Activated CD8-positive, alpha-beta T cell treated with anti-CD3 and anti-CD28 coated beads for 36 hours (primary cell): ENCODE data around the gene FBH1. TPM values are rescaled to one million over a fixed set of nuclear protein-coding genes. Genes with fewer than 3 reads are reported as not detected.
"Not testable (repeated sequence)": the region's sequence is repeated elsewhere in the genome, so short reads cannot be mapped to it uniquely, and the experiment has no call there.

Source experiments
- ATAC-seq: fragments of 200-7000 bp; cut with Tn5 transposase; one replicate; pipeline ENCODE4 v1.10.0; 2021; ENCODE audit warnings: mild to moderate bottlenecking, moderate library complexity
- CTCF ChIA-PET: fragments of 350-600 bp; sonication (Branson Sonifier 250); formaldehyde crosslinking; loops from one replicate; lab custom pipeline; 2021; ENCODE audit warnings: antibody characterized with exemption; lab: Charles Lee
- POLR2A ChIA-PET: fragments of 350-600 bp; sonication (Branson Sonifier 250); formaldehyde crosslinking; loops from one replicate; lab custom pipeline; 2021; ENCODE audit warnings: antibody characterized with exemption; lab: Charles Lee
- DNase-seq: peaks from one replicate; pipeline ENCODE4 v3.0.0-alpha.2; 2020
- H3K27ac Mint-ChIP-seq: one replicate; pipeline ENCODE4 v1.8.0; 2021; ENCODE audit warnings: mild to moderate bottlenecking, mixed read lengths
- H3K27me3 Mint-ChIP-seq: one replicate; pipeline ENCODE4 v1.8.0; 2021; ENCODE audit warnings: mixed read lengths
- H3K36me3 Mint-ChIP-seq: one replicate; pipeline ENCODE4 v1.8.0; 2021; ENCODE audit warnings: low read depth, mixed read lengths
- H3K4me1 Mint-ChIP-seq: one replicate; pipeline ENCODE4 v1.8.0; 2021; ENCODE audit warnings: low read depth, mixed read lengths
- H3K4me3 Mint-ChIP-seq: one replicate; pipeline ENCODE4 v1.8.0; 2021; ENCODE audit warnings: mild to moderate bottlenecking, moderate library complexity, mixed read lengths
- H3K9me3 Mint-ChIP-seq: one replicate; pipeline ENCODE4 v1.8.0; 2021; ENCODE audit warnings: mixed read lengths
- CTCF ChIP-seq: fragments of 200-600 bp; IDR thresholded peaks from one replicate; pipeline ENCODE4 v1.8.0; 2022; ENCODE audit warnings: antibody characterized with exemption, mild to moderate bottlenecking
- intact Hi-C: fragments of 100-400 bp; cut with micrococcal nuclease; formaldehyde crosslinking; loops from one replicate; pipeline ENCODE4 v1.10.0; 2022
- total RNA-seq, 2 experiments: library from RNA; stranded (reverse); gene quantifications; one replicate each; pipeline ENCODE4 v1.2.3, GENCODE V29; 2021

FBH1 gene
- total RNA-seq, 2 experiments from 2014 or later: 47.2 to 51.3 TPM

- H3K27ac Mint-ChIP-seq: no peak overlapping the region
Measured at GRCh38 chr10:5945561-5946418, 55.7 kb downstream of the FBH1 start.

GRCh38 chr10:5946419-5946775, 56.4 kb downstream of the FBH1 start:
- H3K9me3 Mint-ChIP-seq, POLR2A ChIA-PET, H3K27me3 Mint-ChIP-seq, H3K4me3 Mint-ChIP-seq, H3K36me3 Mint-ChIP-seq, H3K27ac Mint-ChIP-seq, ATAC-seq, DNase-seq, H3K4me1 Mint-ChIP-seq, CTCF ChIA-PET, intact Hi-C loops: not testable (repeated sequence)

More at GRCh38 chr10:5945561-5946418, 55.7 kb downstream of the FBH1 start:
- no peaks in the 10 kb centered on the region for H3K36me3 Mint-ChIP-seq
- TF ChIP-seq CTCF: no peak
- H3K27me3 Mint-ChIP-seq: no peaks in the 10 kb centered on the region
- intact Hi-C loops: no loop called here
- H3K9me3 Mint-ChIP-seq: no peaks in the 10 kb centered on the region
- peaks cover 4% of the 10 kb centered on the region for H3K4me1 Mint-ChIP-seq
- CTCF ChIA-PET: interaction anchor here (1.8 kb wide), 1 partner anchor 8 kb away, joined by 4 read pairs; no protein-coding TSS in a partner anchor
- DNase-seq (no peak), ATAC-seq (no peak)
- H3K4me3 Mint-ChIP-seq: no peak overlapping the region
- POLR2A ChIA-PET: no interaction called here

DNA sequence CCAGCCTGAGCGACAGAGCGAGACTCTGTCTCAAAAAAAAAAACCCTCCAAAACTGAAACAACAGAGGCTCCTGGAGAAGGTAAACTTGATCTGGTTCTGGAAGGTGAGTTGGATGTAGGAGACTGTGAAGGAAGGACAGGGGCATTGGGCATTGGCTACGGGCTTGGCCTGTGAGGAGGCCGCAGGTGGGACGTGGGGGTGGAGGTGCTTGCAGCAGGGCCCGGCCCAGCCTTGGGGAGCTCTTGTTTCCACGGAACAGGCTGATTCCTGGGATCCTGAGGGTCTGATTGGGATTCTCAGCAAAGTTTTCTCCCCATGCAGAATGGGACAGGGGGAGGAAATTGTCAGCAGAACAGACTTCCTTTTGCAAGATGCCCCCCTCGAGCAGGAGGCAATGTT, 56.7 kb downstream of the FBH1 start:
- DNase-seq (no peak), ATAC-seq (no peak)
- no peak overlapping the region for H3K4me3 Mint-ChIP-seq
- H3K4me1 Mint-ChIP-seq: peaks cover 4% of the 10 kb centered on the region
- no peaks in the 10 kb centered on the region for H3K27me3 Mint-ChIP-seq
- no peaks in the 10 kb centered on the region for H3K9me3 Mint-ChIP-seq
- intact Hi-C loops: no loop called here
- no peak overlapping the region for H3K27ac Mint-ChIP-seq
- TF ChIP-seq CTCF: no peak
- ChIA-PET CTCF (no interaction called here), POLR2A (no interaction called here)
- H3K36me3 Mint-ChIP-seq: no peaks in the 10 kb centered on the region

DNA sequence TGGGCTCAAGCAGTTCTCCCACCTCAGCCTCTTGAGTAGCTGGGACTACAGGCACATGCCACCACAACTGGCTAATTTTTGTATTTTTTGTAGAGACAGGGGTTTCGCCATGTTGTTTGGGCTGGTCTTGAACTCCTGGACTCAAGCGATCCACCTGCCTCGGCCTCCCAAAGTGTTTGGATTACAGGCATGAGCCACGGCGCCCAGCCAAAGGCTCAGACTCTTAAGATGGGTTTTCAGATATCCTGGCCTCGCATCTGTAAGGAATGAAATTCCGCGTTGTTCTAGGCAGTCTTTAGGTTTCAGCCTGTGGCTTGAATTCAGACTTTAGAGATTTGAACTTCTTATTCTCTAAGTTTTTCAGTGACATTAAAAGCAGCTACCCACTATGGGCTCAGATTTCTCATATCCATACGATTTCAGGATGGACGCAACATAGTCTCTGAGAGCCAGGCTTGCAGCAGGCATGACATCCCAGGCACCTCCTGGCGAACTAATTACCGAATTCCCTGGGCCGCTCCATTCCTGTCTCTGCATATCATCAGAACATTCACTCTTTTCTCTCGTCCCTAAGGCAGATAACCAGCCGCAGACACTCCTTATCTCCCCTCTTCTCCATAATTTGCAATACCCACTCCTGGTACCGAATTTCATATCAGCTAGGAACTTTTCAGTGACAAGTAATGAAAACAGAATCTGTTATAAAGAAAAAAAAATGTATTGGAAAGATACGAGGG, 57.6 kb downstream of the FBH1 start:
- CTCF ChIA-PET: no interaction called here
- intact Hi-C loops: no loop called here
- Mint-ChIP-seq H3K4me1 (peaks cover 4% of the 10 kb centered on the region), H3K27ac (no peak overlapping the region), H3K4me3 (no peak overlapping the region), H3K9me3 (no peaks in the 10 kb centered on the region), H3K27me3 (no peaks in the 10 kb centered on the region), H3K36me3 (peaks cover 2% of the 10 kb centered on the region)
- POLR2A ChIA-PET: no interaction called here
- ATAC-seq: no peak
- no peak for TF ChIP-seq CTCF
- no peak for DNase-seq

GRCh38 chr10:5948208-5948585, 58.2 kb downstream of the FBH1 start:
- ChIA-PET CTCF (no interaction called here), POLR2A (no interaction called here)
- H3K27ac Mint-ChIP-seq: no peak overlapping the region
- no peak overlapping the region for H3K4me3 Mint-ChIP-seq
- TF ChIP-seq CTCF: no peak
- H3K4me1 Mint-ChIP-seq: peaks cover 4% of the 10 kb centered on the region
- DNase-seq (no peak), ATAC-seq (no peak)
- H3K27me3 Mint-ChIP-seq: no peaks in the 10 kb centered on the region
- intact Hi-C loops: no loop called here
- no peaks in the 10 kb centered on the region for H3K9me3 Mint-ChIP-seq
- H3K36me3 Mint-ChIP-seq: peaks cover 4% of the 10 kb centered on the region
